KMS-11 (cell line): ENCODE data around the gene S100A5.

Experiments
- H2AFZ ChIP-seq: fragments of 200-600 bp; sonication (generic); 2 replicates; pipeline ENCODE4 v1.6.1; 2016; ENCODE audit warnings: antibody characterized with exemption, mixed run types, low read depth
- H3K27ac ChIP-seq: fragments of 200-600 bp; sonication (generic); 2 replicates; pipeline ENCODE4 v1.6.1; 2016; ENCODE audit warnings: mild to moderate bottlenecking, mixed run types
- H3K27me3 ChIP-seq: fragments of 200-600 bp; sonication (generic); 2 replicates; pipeline ENCODE4 v1.6.1; 2017; ENCODE audit warnings: mild to moderate bottlenecking, low read depth, mixed run types, moderate library complexity; ENCODE audit not compliant: insufficient read depth
- H3K36me3 ChIP-seq: fragments of 200-600 bp; sonication (generic); 2 replicates; pipeline ENCODE4 v1.6.1; 2017; ENCODE audit warnings: mild to moderate bottlenecking, mixed run types; ENCODE audit not compliant: insufficient read depth
- H3K4me1 ChIP-seq: fragments of 200-600 bp; sonication (generic); 2 replicates; pipeline ENCODE4 v1.6.1; 2016; ENCODE audit warnings: mild to moderate bottlenecking, low read depth, mixed run types; ENCODE audit not compliant: poor library complexity, severe bottlenecking
- H3K4me2 ChIP-seq: fragments of 200-600 bp; sonication (generic); 2 replicates; pipeline ENCODE4 v1.7.0; 2016; ENCODE audit warnings: mild to moderate bottlenecking, mixed run types
- H3K4me3 ChIP-seq: fragments of 200-600 bp; sonication (generic); IDR thresholded peaks from 2 replicates; pipeline ENCODE4 v1.6.1; 2017; ENCODE audit warnings: low read depth, low read length, mixed read lengths; ENCODE audit not compliant: insufficient read depth
- H3K79me2 ChIP-seq: fragments of 200-600 bp; sonication (generic); 2 replicates; pipeline ENCODE4 v1.6.1; 2016; ENCODE audit warnings: low read depth, mixed run types; ENCODE audit not compliant: insufficient read depth
- H3K9ac ChIP-seq: fragments of 200-600 bp; sonication (generic); 2 replicates; pipeline ENCODE4 v1.6.1; 2016; ENCODE audit warnings: mild to moderate bottlenecking, mixed run types
- H4K20me1 ChIP-seq: fragments of 200-600 bp; sonication (generic); 2 replicates; pipeline ENCODE4 v1.6.1; 2016; ENCODE audit warnings: mild to moderate bottlenecking, mixed run types; ENCODE audit not compliant: insufficient read depth
- TF ChIP-seq, protein P1 (sequence below): fragments of 200-600 bp; sonication (generic); conservative IDR thresholded peaks from 2 replicates; pipeline ENCODE4 v1.6.1; 2017; ENCODE audit warnings: low read depth, mild to moderate bottlenecking, antibody characterized with exemption, low read length, moderate library complexity, mixed read lengths

Gene S100A5

DNA sequence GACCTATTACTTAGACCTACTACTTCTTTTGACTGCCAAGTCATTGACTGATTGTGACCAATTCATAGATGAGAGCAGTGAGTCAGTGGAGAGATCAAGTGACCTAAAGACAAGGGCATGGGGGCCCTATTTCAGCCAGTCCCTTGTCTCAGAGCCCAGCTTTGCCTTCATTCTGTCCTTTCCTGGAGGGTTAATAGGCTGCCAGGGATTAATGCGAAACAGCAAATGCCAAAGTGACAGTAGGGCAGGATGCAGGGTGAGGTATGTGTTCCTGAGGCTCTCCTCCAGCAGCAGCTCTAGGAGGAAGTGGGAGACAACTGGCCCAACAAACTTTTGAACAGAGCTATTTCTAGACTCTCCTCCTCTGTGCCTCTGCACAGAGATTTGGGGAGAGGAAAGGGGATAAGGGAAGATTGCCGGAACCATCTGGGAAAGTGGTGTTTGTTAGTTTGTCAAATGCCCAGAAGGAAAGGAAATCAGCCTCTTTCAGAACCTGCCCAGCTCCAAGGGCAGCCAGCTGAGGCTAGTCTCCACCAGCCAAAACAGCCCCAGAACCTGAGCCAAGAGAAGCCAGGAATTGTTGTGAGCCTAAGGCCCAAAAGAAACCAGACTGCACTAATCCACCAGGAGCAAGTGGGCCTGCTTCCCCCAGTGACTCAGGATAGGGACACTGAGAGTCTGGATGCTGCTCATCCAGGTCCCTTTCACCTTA is 13.3 kb upstream of the S100A5 start:
- no peaks in the 10 kb centered on the region for H3K27me3 ChIP-seq
- no peaks in the 10 kb centered on the region for H3K4me1 ChIP-seq
- TF ChIP-seq, protein P1, sequence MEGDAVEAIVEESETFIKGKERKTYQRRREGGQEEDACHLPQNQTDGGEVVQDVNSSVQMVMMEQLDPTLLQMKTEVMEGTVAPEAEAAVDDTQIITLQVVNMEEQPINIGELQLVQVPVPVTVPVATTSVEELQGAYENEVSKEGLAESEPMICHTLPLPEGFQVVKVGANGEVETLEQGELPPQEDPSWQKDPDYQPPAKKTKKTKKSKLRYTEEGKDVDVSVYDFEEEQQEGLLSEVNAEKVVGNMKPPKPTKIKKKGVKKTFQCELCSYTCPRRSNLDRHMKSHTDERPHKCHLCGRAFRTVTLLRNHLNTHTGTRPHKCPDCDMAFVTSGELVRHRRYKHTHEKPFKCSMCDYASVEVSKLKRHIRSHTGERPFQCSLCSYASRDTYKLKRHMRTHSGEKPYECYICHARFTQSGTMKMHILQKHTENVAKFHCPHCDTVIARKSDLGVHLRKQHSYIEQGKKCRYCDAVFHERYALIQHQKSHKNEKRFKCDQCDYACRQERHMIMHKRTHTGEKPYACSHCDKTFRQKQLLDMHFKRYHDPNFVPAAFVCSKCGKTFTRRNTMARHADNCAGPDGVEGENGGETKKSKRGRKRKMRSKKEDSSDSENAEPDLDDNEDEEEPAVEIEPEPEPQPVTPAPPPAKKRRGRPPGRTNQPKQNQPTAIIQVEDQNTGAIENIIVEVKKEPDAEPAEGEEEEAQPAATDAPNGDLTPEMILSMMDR: no peak
- H3K4me2 ChIP-seq: no peak overlapping the region
- H3K36me3 ChIP-seq: no peaks in the 10 kb centered on the region
- no peak overlapping the region for H2AFZ ChIP-seq
- H3K79me2 ChIP-seq: no peaks in the 10 kb centered on the region
- no peak overlapping the region for H3K9ac ChIP-seq
- H4K20me1 ChIP-seq: no peaks in the 10 kb centered on the region
- H3K27ac ChIP-seq: no peak overlapping the region
- H3K4me3 ChIP-seq: no peak overlapping the region

DNA sequence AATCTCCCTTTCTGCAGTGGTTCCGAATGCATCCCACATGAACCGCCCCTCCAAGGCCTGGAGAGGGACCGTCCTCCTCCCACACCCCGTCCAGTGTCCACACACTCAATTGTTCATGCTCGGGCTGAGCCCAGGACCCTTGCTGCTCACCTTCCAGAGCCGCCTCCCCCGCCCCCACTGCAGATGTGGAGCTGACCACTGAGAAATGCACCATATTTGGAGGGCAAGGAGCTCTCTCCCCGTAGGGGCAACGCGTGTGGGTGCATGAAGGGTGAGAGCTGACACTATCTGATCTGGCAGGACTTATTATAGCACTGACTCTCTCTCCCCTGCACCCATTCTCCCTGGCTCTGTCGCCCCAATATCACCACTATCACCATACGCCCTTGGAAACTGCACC is 12.4 kb upstream of the S100A5 start:
- Histone ChIP-seq H3K4me2 (no peak overlapping the region), H3K27ac (no peak overlapping the region), H3K4me3 (no peak overlapping the region), H2AFZ (no peak overlapping the region), H3K36me3 (no peaks in the 10 kb centered on the region), H3K79me2 (no peaks in the 10 kb centered on the region), H3K9ac (no peak overlapping the region), H3K4me1 (no peaks in the 10 kb centered on the region), H3K27me3 (no peaks in the 10 kb centered on the region), H4K20me1 (no peaks in the 10 kb centered on the region)
- TF ChIP-seq, protein P1: no peak

DNA sequence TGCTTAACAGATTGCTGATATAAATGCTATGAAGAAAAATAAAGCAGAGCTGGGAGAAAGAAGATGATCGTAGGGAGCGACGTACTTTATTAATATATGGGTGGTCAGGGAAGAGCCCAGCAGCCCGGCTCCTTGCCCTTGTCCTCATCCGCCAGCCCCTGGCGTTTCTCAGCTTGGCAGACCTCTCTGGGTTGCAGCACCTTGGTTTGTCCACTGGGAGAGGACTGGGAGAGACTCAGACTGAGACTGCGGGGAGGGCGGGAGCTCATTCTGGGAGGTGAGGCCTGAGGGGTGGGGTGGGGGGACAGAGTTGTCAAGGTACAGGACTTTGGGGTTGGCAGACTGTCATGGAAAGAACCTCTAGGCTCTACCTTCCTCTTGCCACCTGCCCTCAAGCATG is 11.6 kb upstream of the S100A5 start:
- Histone ChIP-seq H3K79me2 (no peaks in the 10 kb centered on the region), H3K4me3 (no peak overlapping the region), H3K27me3 (no peaks in the 10 kb centered on the region), H4K20me1 (no peaks in the 10 kb centered on the region), H3K36me3 (no peaks in the 10 kb centered on the region), H3K4me2 (no peak overlapping the region), H2AFZ (no peak overlapping the region), H3K27ac (no peak overlapping the region), H3K9ac (no peak overlapping the region), H3K4me1 (no peaks in the 10 kb centered on the region)
- TF ChIP-seq, protein P1: no peak

DNA sequence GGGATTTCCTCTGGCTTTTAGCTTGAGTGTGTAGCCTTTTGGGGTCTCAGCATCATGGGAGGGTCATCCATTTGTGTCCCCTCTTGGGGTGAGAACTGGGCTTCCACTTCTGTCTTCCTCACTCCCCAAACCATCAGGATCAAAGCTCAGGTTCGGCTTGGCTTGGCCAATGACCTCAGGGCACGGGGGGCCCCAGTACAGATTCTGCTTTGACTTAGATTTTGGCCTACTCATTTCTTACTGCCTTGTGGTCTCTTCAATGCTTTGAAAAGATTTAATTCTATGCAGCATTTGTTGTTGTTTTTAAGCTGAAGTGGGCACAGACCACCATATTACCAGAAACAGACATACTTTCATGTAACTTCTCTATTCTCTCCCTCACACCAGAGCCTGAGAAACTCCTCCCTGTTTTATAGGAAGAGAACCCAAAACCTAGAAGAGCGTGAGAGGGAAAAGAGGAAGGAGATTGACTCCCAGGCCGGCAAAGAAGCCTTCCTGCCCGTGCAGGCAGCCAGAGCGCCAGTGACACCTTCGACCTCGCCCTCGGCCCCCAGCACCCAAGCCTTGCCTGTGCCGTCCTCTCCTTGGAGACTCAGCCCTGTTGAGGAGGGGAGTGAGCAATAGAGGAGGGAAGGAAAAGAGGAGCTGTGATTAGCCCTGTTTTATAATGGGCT is 10.2 kb upstream of the S100A5 start:
- Histone ChIP-seq H3K4me2 (no peak overlapping the region), H3K36me3 (no peaks in the 10 kb centered on the region)

More for the DNA sequence above, 10.2 kb upstream of the S100A5 start:
- H3K4me3 ChIP-seq: no peak overlapping the region
- H3K27me3 ChIP-seq: no peaks in the 10 kb centered on the region
- no peaks in the 10 kb centered on the region for H3K79me2 ChIP-seq
- peaks cover 6% of the 10 kb centered on the region for H3K4me1 ChIP-seq
- H3K9ac ChIP-seq: no peak overlapping the region
- no peak overlapping the region for H2AFZ ChIP-seq
- no peak overlapping the region for H3K27ac ChIP-seq
- TF ChIP-seq, protein P1: no peak
- no peaks in the 10 kb centered on the region for H4K20me1 ChIP-seq
